A673 (cell line): ENCODE results near the gene ERCC6.

Experiments used
- EZH2 ChIP-seq: fragments of 200-600 bp; sonication (generic); IDR thresholded peaks from 2 replicates; pipeline ENCODE4 v1.6.1; 2017; ENCODE audit warnings: borderline replicate concordance, low read depth, mild to moderate bottlenecking, mixed read lengths, antibody characterized with exemption, low read length; ENCODE audit not compliant: poor library complexity, severe bottlenecking
- TF ChIP-seq, protein P1 (sequence below): fragments of 300-800, 200-600 bp; sonication (generic); conservative IDR thresholded peaks from 2 replicates; pipeline ENCODE4 v1.5.1; 2017; ENCODE audit warnings: low read depth, mild to moderate bottlenecking, antibody characterized with exemption, low read length, moderate library complexity, mixed read lengths

GRCh38 chr10:49502358-49502757 is 36.6 kb downstream of the ERCC6 start:
- TF ChIP-seq, protein P1, sequence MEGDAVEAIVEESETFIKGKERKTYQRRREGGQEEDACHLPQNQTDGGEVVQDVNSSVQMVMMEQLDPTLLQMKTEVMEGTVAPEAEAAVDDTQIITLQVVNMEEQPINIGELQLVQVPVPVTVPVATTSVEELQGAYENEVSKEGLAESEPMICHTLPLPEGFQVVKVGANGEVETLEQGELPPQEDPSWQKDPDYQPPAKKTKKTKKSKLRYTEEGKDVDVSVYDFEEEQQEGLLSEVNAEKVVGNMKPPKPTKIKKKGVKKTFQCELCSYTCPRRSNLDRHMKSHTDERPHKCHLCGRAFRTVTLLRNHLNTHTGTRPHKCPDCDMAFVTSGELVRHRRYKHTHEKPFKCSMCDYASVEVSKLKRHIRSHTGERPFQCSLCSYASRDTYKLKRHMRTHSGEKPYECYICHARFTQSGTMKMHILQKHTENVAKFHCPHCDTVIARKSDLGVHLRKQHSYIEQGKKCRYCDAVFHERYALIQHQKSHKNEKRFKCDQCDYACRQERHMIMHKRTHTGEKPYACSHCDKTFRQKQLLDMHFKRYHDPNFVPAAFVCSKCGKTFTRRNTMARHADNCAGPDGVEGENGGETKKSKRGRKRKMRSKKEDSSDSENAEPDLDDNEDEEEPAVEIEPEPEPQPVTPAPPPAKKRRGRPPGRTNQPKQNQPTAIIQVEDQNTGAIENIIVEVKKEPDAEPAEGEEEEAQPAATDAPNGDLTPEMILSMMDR: no peak
- TF ChIP-seq EZH2: no peak
